ENCODE data around the gene CLCN5. TPM values are rescaled to one million over a fixed set of nuclear protein-coding genes. Genes with fewer than 3 reads are reported as not detected.

The CLCN5 gene
- total RNA-seq, 1 experiment from 2014 or later: 13.6 TPM

DNA sequence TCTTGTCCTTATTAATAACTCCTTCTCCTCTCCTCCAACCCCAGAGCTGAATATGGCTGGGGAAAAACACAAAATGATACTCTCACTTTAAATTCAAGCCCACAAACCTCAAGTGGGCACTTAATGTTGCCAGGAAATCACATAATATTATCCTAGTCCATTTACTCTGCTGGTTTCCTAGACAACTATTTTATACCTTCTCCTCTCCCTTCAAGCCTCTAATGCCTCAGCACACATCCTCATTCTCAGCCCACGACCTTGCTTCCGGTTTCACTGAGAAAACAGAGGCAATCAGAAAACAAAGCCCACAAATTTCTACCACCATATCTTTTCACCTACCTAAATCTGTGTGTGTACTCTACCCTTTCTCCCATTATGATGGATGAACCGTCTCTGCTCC, 12.1 kb upstream of the CLCN5 start:
- H3K27ac Mint-ChIP-seq (ENCODE audit: unreplicated experiment): no peak overlapping the region
- intact Hi-C loops (cut with micrococcal nuclease; ENCODE audit: unreplicated experiment): no loop called here
- TF ChIP-seq, protein P1, sequence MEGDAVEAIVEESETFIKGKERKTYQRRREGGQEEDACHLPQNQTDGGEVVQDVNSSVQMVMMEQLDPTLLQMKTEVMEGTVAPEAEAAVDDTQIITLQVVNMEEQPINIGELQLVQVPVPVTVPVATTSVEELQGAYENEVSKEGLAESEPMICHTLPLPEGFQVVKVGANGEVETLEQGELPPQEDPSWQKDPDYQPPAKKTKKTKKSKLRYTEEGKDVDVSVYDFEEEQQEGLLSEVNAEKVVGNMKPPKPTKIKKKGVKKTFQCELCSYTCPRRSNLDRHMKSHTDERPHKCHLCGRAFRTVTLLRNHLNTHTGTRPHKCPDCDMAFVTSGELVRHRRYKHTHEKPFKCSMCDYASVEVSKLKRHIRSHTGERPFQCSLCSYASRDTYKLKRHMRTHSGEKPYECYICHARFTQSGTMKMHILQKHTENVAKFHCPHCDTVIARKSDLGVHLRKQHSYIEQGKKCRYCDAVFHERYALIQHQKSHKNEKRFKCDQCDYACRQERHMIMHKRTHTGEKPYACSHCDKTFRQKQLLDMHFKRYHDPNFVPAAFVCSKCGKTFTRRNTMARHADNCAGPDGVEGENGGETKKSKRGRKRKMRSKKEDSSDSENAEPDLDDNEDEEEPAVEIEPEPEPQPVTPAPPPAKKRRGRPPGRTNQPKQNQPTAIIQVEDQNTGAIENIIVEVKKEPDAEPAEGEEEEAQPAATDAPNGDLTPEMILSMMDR (IDR thresholded peaks at IDR 0.05; ENCODE audit: unreplicated experiment): no peak
- CTCF ChIA-PET: no interaction called here
- no peaks in the 10 kb centered on the region for H3K36me3 Mint-ChIP-seq (ENCODE audit: insufficient read depth, unreplicated experiment)
- DNase-seq: no peak
- H3K27me3 Mint-ChIP-seq (ENCODE audit: unreplicated experiment): peaks cover 21% of the 10 kb centered on the region
- H3K9me3 Mint-ChIP-seq (ENCODE audit: low read depth, unreplicated experiment): no peaks in the 10 kb centered on the region
- no peak overlapping the region for H3K4me3 Mint-ChIP-seq (ENCODE audit: low read depth, unreplicated experiment)
- no TSS peak for BruUV-seq (replicated peaks)
- H3K4me1 Mint-ChIP-seq (ENCODE audit: low read depth, unreplicated experiment): no peaks in the 10 kb centered on the region

DNA sequence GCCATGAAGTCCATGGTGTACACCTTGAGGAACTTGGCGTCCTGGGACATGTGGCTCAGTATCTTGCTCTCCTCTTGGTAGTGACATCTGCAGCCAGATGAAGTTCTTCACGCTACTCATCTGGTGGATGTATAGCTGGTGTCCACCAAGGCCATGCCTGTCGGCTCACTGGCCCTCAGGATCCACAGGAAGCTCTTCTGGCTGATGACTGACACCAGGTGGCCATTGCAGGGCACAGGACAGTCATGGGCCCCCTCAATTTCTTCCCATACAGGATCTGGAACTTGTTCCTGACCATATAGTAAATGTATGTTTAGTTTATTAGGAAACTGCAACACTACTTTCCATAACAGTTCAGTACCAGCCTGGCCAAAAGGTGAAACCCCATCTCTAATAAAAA, 10.3 kb upstream of the CLCN5 start:
- H3K36me3 Mint-ChIP-seq (ENCODE audit: insufficient read depth, unreplicated experiment): no peaks in the 10 kb centered on the region
- H3K4me3 Mint-ChIP-seq (ENCODE audit: low read depth, unreplicated experiment): no peak overlapping the region
- H3K9me3 Mint-ChIP-seq (ENCODE audit: low read depth, unreplicated experiment): no peaks in the 10 kb centered on the region
- no peak for DNase-seq
- no peaks in the 10 kb centered on the region for H3K4me1 Mint-ChIP-seq (ENCODE audit: low read depth, unreplicated experiment)
- BruUV-seq (replicated peaks): no TSS peak
- intact Hi-C loops (cut with micrococcal nuclease; ENCODE audit: unreplicated experiment): no loop called here
- TF ChIP-seq, protein P1 (IDR thresholded peaks at IDR 0.05; ENCODE audit: unreplicated experiment): no peak
- peaks cover 21% of the 10 kb centered on the region for H3K27me3 Mint-ChIP-seq (ENCODE audit: unreplicated experiment)
- no peak overlapping the region for H3K27ac Mint-ChIP-seq (ENCODE audit: unreplicated experiment)
- CTCF ChIA-PET: interaction anchor here (1.7 kb wide), 1 partner anchor 28 kb away, joined by 7 read pairs; no protein-coding TSS in a partner anchor

DNA sequence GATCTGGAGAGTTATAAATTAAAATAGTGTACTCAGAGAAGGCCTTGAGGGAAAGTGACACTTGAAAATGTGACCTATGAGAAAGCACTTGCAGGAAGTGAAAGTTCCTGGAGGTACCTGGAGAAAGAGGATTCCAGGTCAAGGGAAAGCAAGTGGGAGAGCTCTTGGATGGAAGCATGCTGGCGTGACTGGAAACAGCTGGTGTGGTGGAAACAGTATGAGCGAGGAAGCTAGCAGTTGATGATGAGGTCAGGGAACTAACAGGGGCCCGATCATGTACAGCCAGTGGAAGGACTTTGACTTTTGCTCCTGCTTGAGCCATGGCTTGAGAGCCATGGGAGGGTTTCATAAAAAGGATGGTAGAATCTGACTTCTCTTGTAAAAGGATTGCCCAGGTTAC, 9.5 kb upstream of the CLCN5 start:
- CTCF ChIA-PET: interaction anchor here (1.7 kb wide), 1 partner anchor 28 kb away, joined by 7 read pairs; no protein-coding TSS in a partner anchor
- intact Hi-C loops (cut with micrococcal nuclease; ENCODE audit: unreplicated experiment): no loop called here

DNA sequence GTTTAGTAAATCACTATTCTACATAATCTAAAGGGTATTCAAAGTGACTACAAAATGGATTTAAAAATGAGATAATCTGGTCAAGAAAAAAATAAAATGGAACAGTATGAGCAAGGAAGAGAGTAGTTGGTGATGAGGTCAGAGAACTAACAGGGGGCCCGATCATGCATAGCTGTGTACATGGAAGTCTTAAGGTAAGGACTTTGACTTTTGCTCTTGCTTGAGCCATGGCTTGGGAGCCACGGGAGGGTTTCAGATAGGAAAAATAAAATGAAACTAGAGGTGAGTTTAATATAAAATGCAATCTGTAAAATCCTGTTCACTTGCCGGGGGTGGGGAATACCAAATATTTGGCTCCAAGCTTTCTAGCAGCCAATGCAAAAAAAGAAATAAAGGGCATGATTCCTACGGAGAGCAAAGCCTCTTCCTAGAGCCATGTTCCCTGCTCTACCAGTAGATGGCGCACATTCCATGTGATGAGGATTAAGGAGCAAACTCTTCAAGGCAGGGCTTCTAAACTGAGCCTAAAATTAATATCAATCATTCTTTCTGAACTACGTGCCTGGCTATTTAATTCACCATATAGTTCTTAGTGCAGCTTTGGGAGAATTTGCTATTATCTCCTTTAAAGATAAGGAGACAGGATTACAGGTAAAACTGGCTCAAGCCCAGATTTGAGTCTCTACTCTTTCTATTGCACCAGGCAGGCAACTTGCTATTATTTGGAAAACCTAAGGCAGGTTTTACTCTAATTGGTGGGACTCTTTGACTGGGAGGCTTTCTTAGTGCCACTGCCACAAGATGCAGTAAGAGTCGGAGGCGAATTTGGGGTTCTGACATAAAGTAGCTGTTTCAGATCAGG, 6.8 kb upstream of the CLCN5 start:
- intact Hi-C loops (cut with micrococcal nuclease; ENCODE audit: unreplicated experiment): loop anchor here (1.0 to 2.0 kb wide), 2 partner anchors 166 to 289 kb away; partner anchors contain the start of gene CCNB3
- BruUV-seq (replicated peaks): no TSS peak
- TF ChIP-seq, protein P1 (IDR thresholded peaks at IDR 0.05; ENCODE audit: unreplicated experiment): peak; percentile 67
- Mint-ChIP-seq H3K27me3 (ENCODE audit: unreplicated experiment) (peaks cover 4% of the 10 kb centered on the region), H3K36me3 (ENCODE audit: insufficient read depth, unreplicated experiment) (no peaks in the 10 kb centered on the region), H3K27ac (ENCODE audit: unreplicated experiment) (no peak overlapping the region), H3K9me3 (ENCODE audit: low read depth, unreplicated experiment) (no peaks in the 10 kb centered on the region), H3K4me1 (ENCODE audit: low read depth, unreplicated experiment) (no peaks in the 10 kb centered on the region), H3K4me3 (ENCODE audit: low read depth, unreplicated experiment) (no peak overlapping the region)
- CTCF ChIA-PET: interaction anchor here (0.8 to 1.7 kb wide), 2 partner anchors 39 to 166 kb away, joined by 3 read pairs; no protein-coding TSS in a partner anchor
- DNase-seq: peak; percentile 52

More for the DNA sequence above, 9.5 kb upstream of the CLCN5 start:
- Mint-ChIP-seq H3K4me3 (ENCODE audit: low read depth, unreplicated experiment) (no peak overlapping the region), H3K27me3 (ENCODE audit: unreplicated experiment) (peaks cover 21% of the 10 kb centered on the region), H3K36me3 (ENCODE audit: insufficient read depth, unreplicated experiment) (no peaks in the 10 kb centered on the region), H3K9me3 (ENCODE audit: low read depth, unreplicated experiment) (no peaks in the 10 kb centered on the region), H3K27ac (ENCODE audit: unreplicated experiment) (no peak overlapping the region), H3K4me1 (ENCODE audit: low read depth, unreplicated experiment) (no peaks in the 10 kb centered on the region)
- no peak for DNase-seq
- no TSS peak for BruUV-seq (replicated peaks)
- TF ChIP-seq, protein P1 (IDR thresholded peaks at IDR 0.05; ENCODE audit: unreplicated experiment): no peak

All from Calu3 (cell line).